CD14-positive monocyte (primary cell): ENCODE results near the gene NEURL1B. TPM values are rescaled to one million over a fixed set of nuclear protein-coding genes. Genes with fewer than 3 reads are reported as not detected.

Experiments
- DNase-seq, 3 donors: peaks; one replicate each; pipeline ENCODE4 v3.0.0-alpha.2; 2011 to 2022
- H2AFZ ChIP-seq: 2 replicates; pipeline ENCODE4 v1.6.0; 2012; ENCODE audit warnings: mild to moderate bottlenecking, low read depth, low read length, inconsistent platforms; ENCODE audit not compliant: insufficient read depth, poor library complexity, severe bottlenecking
- H3K27ac ChIP-seq, 2 donors: 1 replicate in 1 of 2; 2 replicates in 1 of 2; pipeline ENCODE4 v1.5.1; 2012 to 2013; ENCODE audit warnings: low read length in 2 of 2, control low read depth in 1 of 2, inconsistent platforms in 1 of 2, low read depth in 1 of 2, mild to moderate bottlenecking in 1 of 2
- H3K27me3 ChIP-seq, 2 donors: one replicate each; pipeline versions ENCODE4 v1.6.0 to v1.6.1; 2011 to 2013; ENCODE audit warnings: low read length in 2 of 2; ENCODE audit not compliant: control insufficient read depth in 2 of 2, insufficient read depth in 2 of 2
- H3K36me3 ChIP-seq, 2 donors: replicated peaks in 1 of 2; 1 replicate in 1 of 2; 2 replicates in 1 of 2; pipeline versions ENCODE4 v1.5.1 to v1.6.1; 2012 to 2013; ENCODE audit warnings: low read length in 2 of 2, control low read depth in 1 of 2, inconsistent platforms in 1 of 2, mild to moderate bottlenecking in 1 of 2; ENCODE audit not compliant: insufficient read depth in 2 of 2, control insufficient read depth in 1 of 2
- H3K4me1 ChIP-seq, 2 donors: 1 replicate in 1 of 2; 2 replicates in 1 of 2; pipeline versions ENCODE4 v1.5.1 to v1.6.1; 2012 to 2013; ENCODE audit warnings: low read length in 2 of 2, control low read depth in 1 of 2, inconsistent platforms in 1 of 2, mild to moderate bottlenecking in 1 of 2, moderate library complexity in 1 of 2; ENCODE audit not compliant: insufficient read depth in 2 of 2, control insufficient read depth in 1 of 2
- H3K4me2 ChIP-seq: replicated peaks from 2 replicates; pipeline ENCODE3; 2012; ENCODE audit warnings: low read length, moderate library complexity, mild to moderate bottlenecking; ENCODE audit not compliant: poor library complexity, severe bottlenecking; ENCODE audit errors: extremely low read depth
- H3K4me3 ChIP-seq, 3 experiments: fragments of 200-600 bp in 1 of 3; sonication (generic) in 1 of 3; replicated peaks in 1 of 3; 1 replicate in 2 of 3; 2 replicates in 1 of 3; pipeline ENCODE4 v1.5.1; 2011 to 2013; ENCODE audit warnings: low read length in 3 of 3, mild to moderate bottlenecking in 3 of 3, control low read depth in 2 of 3, low read depth in 2 of 3, inconsistent platforms in 1 of 3, moderate library complexity in 1 of 3
- H3K79me2 ChIP-seq: 2 replicates; pipeline ENCODE4 v1.6.0; 2012; ENCODE audit warnings: mild to moderate bottlenecking, control low read depth, inconsistent platforms, low read length, moderate library complexity; ENCODE audit not compliant: insufficient read depth
- H3K9ac ChIP-seq: 2 replicates; pipeline ENCODE4 v1.6.0; 2017; ENCODE audit warnings: low read length, mild to moderate bottlenecking; ENCODE audit not compliant: insufficient read depth, poor library complexity, severe bottlenecking
- H3K9me3 ChIP-seq, 2 donors: replicated peaks in 1 of 2; 1 replicate in 1 of 2; 2 replicates in 1 of 2; pipeline versions ENCODE4 v1.5.1 to v1.6.1; 2012 to 2013; ENCODE audit warnings: low read length in 2 of 2, control low read depth in 1 of 2; ENCODE audit not compliant: control insufficient read depth in 1 of 2, insufficient read depth in 1 of 2
- H4K20me1 ChIP-seq: 2 replicates; pipeline ENCODE4 v1.6.0; 2012; ENCODE audit warnings: mild to moderate bottlenecking, low read length, control low read depth, moderate library complexity; ENCODE audit not compliant: insufficient read depth
- H3K27ac Mint-ChIP-seq, 7 donors: one replicate each; pipeline ENCODE4 v1.8.0; 2020; ENCODE audit warnings: mild to moderate bottlenecking in 7 of 7, mixed read lengths in 7 of 7, moderate library complexity in 6 of 7, inconsistent platforms in 2 of 7
- H3K27me3 Mint-ChIP-seq, 3 donors: one replicate each; pipeline ENCODE4 v1.8.0; 2021 to 2022; ENCODE audit warnings: low read depth in 3 of 3, mild to moderate bottlenecking in 3 of 3, mixed read lengths in 3 of 3, moderate library complexity in 3 of 3, inconsistent platforms in 1 of 3
- H3K36me3 Mint-ChIP-seq, 2 donors: one replicate each; pipeline ENCODE4 v1.8.0; 2020; ENCODE audit warnings: mixed read lengths in 2 of 2, inconsistent platforms in 1 of 2, mild to moderate bottlenecking in 1 of 2
- H3K4me1 Mint-ChIP-seq: one replicate; pipeline ENCODE4 v1.8.0; 2020; ENCODE audit warnings: mild to moderate bottlenecking, mixed read lengths
- H3K4me3 Mint-ChIP-seq, 2 donors: one replicate each; pipeline ENCODE4 v1.8.0; 2020; ENCODE audit warnings: mild to moderate bottlenecking in 2 of 2, mixed read lengths in 2 of 2, moderate library complexity in 1 of 2
- H3K9me3 Mint-ChIP-seq, 7 donors: one replicate each; pipeline ENCODE4 v1.8.0; 2020 to 2022; ENCODE audit warnings: mixed read lengths in 7 of 7, mild to moderate bottlenecking in 6 of 7, moderate library complexity in 6 of 7, inconsistent platforms in 2 of 7
- WGBS: methylation state at CpG from one replicate; pipeline ENCODE4 v1.1.5; 2013; ENCODE audit warnings: missing lambda C conversion rate; ENCODE audit not compliant: insufficient coverage; 5-methylcytosine and 5-hydroxymethylcytosine counted together
- intact Hi-C, 2 donors: fragments of 100-400 bp; cut with micrococcal nuclease; formaldehyde crosslinking; loops; one replicate each; pipeline versions ENCODE4 v1.15.0 to v1.15.1; 2023
- polyA minus RNA-seq: library from RNA; depleted of rRNA, polyadenylated mRNA; stranded (reverse); fragments of >200 nt; gene quantifications from 2 replicates; pipeline ENCODE4 v1.2.3, GENCODE V29; 2012
- polyA plus RNA-seq, 3 donors: library from polyadenylated mRNA; depleted of rRNA in 1 of 3; unstranded in 2 of 3; stranded (reverse) in 1 of 3; fragments of 300-500 nt in 2 of 3; fragments of >200 nt in 1 of 3; fragmentation: Illumina TruSeq in 2 of 3; gene quantifications; 1 replicate in 2 of 3; 2 replicates in 1 of 3; pipeline ENCODE4 v1.2.3, GENCODE V29; 2012 to 2021
- total RNA-seq, 12 experiments: library from RNA in 1 of 12; stranded (reverse) in 1 of 12; fragments of 120-200 nt in 1 of 12; gene quantifications; one replicate each; pipeline ENCODE4 v1.2.4 and lab custom pipeline; 2013 to 2026; ENCODE audit warnings: mixed read lengths in 6 of 12, inconsistent platforms in 1 of 12
- TF ChIP-seq, protein P1 (sequence below): fragments of 200-600 bp; IDR thresholded peaks from one replicate; pipeline ENCODE4 v1.8.0; 2022; ENCODE audit warnings: antibody characterized with exemption, mild to moderate bottlenecking

Gene NEURL1B, protein sequence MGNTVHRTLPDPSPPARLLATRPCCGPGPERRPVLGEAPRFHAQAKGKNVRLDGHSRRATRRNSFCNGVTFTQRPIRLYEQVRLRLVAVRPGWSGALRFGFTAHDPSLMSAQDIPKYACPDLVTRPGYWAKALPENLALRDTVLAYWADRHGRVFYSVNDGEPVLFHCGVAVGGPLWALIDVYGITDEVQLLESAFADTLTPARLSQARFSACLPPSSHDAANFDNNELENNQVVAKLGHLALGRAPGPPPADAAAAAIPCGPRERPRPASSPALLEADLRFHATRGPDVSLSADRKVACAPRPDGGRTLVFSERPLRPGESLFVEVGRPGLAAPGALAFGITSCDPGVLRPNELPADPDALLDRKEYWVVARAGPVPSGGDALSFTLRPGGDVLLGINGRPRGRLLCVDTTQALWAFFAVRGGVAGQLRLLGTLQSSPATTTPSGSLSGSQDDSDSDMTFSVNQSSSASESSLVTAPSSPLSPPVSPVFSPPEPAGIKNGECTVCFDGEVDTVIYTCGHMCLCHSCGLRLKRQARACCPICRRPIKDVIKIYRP
- 0.13 TPM for total RNA-seq (2013)
- polyA plus RNA-seq (under 1 TPM in 1 of 3 donors, not detected in 2; 0.01 TPM), polyA minus RNA-seq (under 0.01 TPM in 1 of 2 replicates, not detected in the other), total RNA-seq (lab: John Stamatoyannopoulos, UW) (0 to 15.9 (median 0.18) reads per million in 11 experiments)

DNA sequence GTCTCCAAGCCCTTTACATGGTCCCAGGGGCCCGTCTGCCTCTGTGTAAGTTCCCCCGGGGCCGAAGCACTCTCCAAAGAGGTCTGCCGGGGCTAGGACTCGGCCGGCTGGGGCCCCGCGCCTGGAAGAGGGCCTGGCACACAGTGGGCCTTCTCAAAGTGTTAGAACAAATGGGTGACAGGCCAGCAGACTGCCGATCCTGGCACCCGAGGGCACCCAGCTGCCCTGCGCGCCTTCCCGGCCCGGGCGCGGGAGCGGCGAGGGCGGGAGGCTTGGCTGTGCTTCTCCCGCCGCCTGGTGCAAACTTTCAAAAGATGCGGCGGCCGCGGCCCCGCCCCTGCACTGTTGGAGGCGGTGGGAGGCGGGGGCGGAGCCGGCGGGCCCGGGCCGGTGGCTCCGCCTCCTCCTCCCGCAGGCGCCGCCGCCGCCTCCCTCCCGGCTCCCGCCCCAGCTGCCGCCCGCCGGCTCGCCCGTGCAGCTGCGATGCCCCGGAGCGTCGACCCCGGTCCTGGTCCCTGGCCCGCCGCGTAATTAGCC lies at the start of gene NEURL1B:
TSS of gene NEURL1B (plus strand) at position 442 of the 537 bp plus-strand sequence. CDS start 144 bp downstream, outside the sequence.
- peak within 1 kb of the TSS in 1 of 7 donors; percentile 71 for H3K27ac Mint-ChIP-seq

DNA sequence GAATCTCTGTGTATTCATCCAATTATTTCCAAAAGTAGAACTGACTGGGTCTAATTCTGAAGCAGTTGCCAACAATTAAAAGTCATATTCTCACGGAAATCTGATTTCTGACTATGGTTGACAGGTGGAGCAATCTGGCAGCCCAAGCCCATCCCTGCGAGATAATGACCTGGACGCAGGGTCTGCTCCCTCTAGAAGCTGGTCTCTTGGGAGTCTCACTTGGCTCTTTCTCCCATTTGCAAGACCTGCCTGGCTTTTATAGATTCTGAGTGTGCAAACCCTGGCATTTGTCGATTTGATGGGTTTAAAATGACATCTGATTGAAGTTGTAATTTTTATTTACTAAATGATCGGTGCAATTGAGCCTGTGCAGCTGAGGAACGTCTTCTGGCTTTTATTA lies 49.4 kb upstream of the NEURL1B start:
- WGBS = 95% methylated on average over 4 of the region's 6 CpGs
- Histone ChIP-seq H3K4me2 (no peak overlapping the region), H3K9ac (no peak overlapping the region), H3K4me1 (peaks cover 3 to 11% of the 10 kb centered on the region in 2 donors), H2AFZ (no peak overlapping the region), H3K27ac (no peak overlapping the region), H4K20me1 (no peaks in the 10 kb centered on the region), H3K9me3 (no peaks in the 10 kb centered on the region), H3K4me3 (no peak overlapping the region), H3K36me3 (no peaks in the 10 kb centered on the region), H3K79me2 (no peaks in the 10 kb centered on the region), H3K27me3 (no peaks in the 10 kb centered on the region)
- peaks cover 0 to 8% (median 7%) of the 10 kb centered on the region in 3 donors for H3K27me3 Mint-ChIP-seq
- H3K4me1 Mint-ChIP-seq = no peaks in the 10 kb centered on the region
- no peaks in the 10 kb centered on the region for H3K9me3 Mint-ChIP-seq
- TF ChIP-seq, protein P1, sequence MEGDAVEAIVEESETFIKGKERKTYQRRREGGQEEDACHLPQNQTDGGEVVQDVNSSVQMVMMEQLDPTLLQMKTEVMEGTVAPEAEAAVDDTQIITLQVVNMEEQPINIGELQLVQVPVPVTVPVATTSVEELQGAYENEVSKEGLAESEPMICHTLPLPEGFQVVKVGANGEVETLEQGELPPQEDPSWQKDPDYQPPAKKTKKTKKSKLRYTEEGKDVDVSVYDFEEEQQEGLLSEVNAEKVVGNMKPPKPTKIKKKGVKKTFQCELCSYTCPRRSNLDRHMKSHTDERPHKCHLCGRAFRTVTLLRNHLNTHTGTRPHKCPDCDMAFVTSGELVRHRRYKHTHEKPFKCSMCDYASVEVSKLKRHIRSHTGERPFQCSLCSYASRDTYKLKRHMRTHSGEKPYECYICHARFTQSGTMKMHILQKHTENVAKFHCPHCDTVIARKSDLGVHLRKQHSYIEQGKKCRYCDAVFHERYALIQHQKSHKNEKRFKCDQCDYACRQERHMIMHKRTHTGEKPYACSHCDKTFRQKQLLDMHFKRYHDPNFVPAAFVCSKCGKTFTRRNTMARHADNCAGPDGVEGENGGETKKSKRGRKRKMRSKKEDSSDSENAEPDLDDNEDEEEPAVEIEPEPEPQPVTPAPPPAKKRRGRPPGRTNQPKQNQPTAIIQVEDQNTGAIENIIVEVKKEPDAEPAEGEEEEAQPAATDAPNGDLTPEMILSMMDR = no peak
- intact Hi-C loops = no loop called here
- no peak for DNase-seq
- H3K36me3 Mint-ChIP-seq = no peaks in the 10 kb centered on the region
- no peak overlapping the region for H3K27ac Mint-ChIP-seq
- H3K4me3 Mint-ChIP-seq = no peak overlapping the region

More for the DNA sequence above, at the start of gene NEURL1B:
- Histone ChIP-seq H3K27ac (no peak within 1 kb of the TSS), H3K79me2 (no peaks in the 10 kb centered on the region), H3K27me3 (peaks cover 11 to 38% of the 10 kb centered on the region in 2 donors), H3K9me3 (no peaks in the 10 kb centered on the region), H3K4me2 (peak within 1 kb of the TSS; percentile 88), H4K20me1 (no peaks in the 10 kb centered on the region), H3K36me3 (no peaks in the 10 kb centered on the region), H2AFZ (peak within 1 kb of the TSS; percentile 68), H3K9ac (peak within 1 kb of the TSS; percentile 32), H3K4me3 (peak within 1 kb of the TSS; percentile 35 to 77 (median 39)), H3K4me1 (peaks cover 33 to 47% of the 10 kb centered on the region in 2 donors)
- Mint-ChIP-seq H3K4me3 (peak within 1 kb of the TSS; percentile 68 to 70), H3K27me3 (peaks cover 29 to 43% (median 29%) of the 10 kb centered on the region in 3 donors), H3K9me3 (no peaks in the 10 kb centered on the region), H3K4me1 (peaks cover 53% of the 10 kb centered on the region), H3K36me3 (peaks cover 0 to 5% of the 10 kb centered on the region in 2 donors)
- TF ChIP-seq, protein P1 = no peak
- WGBS = under 1% methylated on average over 54 of the region's 54 CpGs
- intact Hi-C loops = no loop called here
- peak in 2 of 3 donors; percentile 12 to 23 for DNase-seq
